Muscle layer of colon (tissue), 2 donors: ENCODE data around the gene GABRG3.

Experiments
- H3K27ac ChIP-seq: one replicate; pipeline ENCODE4 v1.7.0; 2013; ENCODE audit warnings: low read depth, mild to moderate bottlenecking, low read length, moderate library complexity
- H3K27me3 ChIP-seq, 2 donors: one replicate each; pipeline ENCODE4 v1.7.0; 2013; ENCODE audit warnings: low read length in 2 of 2, mild to moderate bottlenecking in 2 of 2; ENCODE audit not compliant: insufficient read depth in 2 of 2, control insufficient read depth in 1 of 2
- H3K36me3 ChIP-seq: one replicate; pipeline ENCODE4 v1.7.0; 2013; ENCODE audit warnings: mild to moderate bottlenecking, low read length; ENCODE audit not compliant: insufficient read depth
- H3K4me1 ChIP-seq: one replicate; pipeline ENCODE4 v1.7.0; 2013; ENCODE audit warnings: mild to moderate bottlenecking, low read length; ENCODE audit not compliant: insufficient read depth
- H3K4me3 ChIP-seq, 2 donors: one replicate each; pipeline ENCODE4 v1.7.0; 2013; ENCODE audit warnings: low read length in 2 of 2, low read depth in 1 of 2, mild to moderate bottlenecking in 1 of 2, moderate library complexity in 1 of 2
- H3K9ac ChIP-seq: one replicate; pipeline ENCODE4 v1.7.0; 2013; ENCODE audit warnings: low read length
- H3K9me3 ChIP-seq: one replicate; pipeline ENCODE4 v1.7.0; 2013; ENCODE audit warnings: mild to moderate bottlenecking, low read length
- donor health status: abdominal sarcoma.
- donor health status: Adenocarcinoma of cecum.

Gene GABRG3

DNA sequence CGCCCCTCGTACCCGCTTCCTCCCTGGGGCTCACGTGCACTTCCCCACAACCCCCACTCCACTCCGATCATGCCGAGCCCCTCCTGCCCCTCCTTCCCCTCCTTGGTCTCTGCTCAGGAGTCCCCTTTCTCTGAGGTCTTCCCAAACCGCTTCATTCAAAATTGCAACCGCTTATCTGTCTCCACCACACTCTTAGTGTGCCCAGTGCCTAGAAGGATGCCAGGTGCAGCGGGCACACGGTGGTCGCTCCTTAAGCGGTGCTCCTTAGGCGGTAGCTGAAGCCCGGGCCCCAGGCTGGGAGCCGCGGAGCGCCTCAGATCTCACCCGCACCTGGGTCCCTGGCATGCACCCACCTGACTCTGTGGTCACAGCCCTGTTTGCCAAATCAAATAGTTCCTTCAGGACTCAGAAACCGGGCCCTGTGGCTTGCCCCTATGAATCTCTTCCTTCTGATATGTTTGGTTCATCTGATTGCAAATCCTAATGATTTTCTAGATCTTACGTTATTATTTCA is 603.6 kb downstream of the GABRG3 start:
- Histone ChIP-seq H3K27me3 (no peaks in the 10 kb centered on the region), H3K9ac (no peak overlapping the region), H3K4me3 (no peak overlapping the region), H3K9me3 (no peaks in the 10 kb centered on the region), H3K4me1 (no peaks in the 10 kb centered on the region), H3K27ac (no peak overlapping the region), H3K36me3 (no peaks in the 10 kb centered on the region)

DNA sequence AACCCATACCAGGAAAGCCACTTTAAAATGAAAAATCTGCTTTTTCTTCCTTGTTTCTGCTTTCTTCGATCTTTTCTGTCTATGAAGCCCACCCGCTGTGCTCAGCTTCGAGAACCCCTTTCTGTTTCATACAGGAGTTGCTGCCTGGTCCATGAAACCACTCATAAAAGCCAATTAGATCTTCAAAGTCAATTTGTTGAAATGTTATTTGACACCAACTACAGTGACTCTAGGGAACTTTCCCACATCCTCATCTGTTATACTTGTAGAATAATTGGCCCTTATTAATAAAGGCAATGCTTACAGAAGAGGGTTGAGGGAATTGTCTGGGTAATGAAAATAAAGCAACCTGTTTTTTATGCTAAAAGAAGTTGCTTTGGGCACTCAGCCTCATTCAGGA is 604.5 kb downstream of the GABRG3 start:
- Histone ChIP-seq H3K27ac (no peak overlapping the region), H3K4me1 (no peaks in the 10 kb centered on the region), H3K9ac (no peak overlapping the region), H3K36me3 (no peaks in the 10 kb centered on the region), H3K27me3 (no peaks in the 10 kb centered on the region), H3K9me3 (no peaks in the 10 kb centered on the region), H3K4me3 (no peak overlapping the region)

DNA sequence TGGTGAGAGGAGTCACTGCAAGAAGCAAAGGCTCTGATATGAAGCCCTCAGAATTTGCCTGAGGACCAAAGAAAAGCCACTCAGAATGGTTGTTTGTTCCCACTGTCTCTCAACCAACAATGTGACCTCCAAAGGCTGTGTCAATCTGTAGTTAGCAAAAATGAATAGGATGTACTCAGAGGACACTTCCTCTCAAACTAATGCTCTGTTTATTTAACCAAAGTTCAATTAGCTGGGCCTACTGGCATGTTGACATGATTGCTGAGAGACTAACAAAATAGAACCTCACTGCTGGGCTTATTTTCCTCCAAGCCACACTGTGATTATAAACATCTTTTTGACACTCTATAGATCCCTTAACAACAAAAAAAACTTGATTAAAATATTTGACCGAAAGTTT is 605.6 kb downstream of the GABRG3 start:
- Histone ChIP-seq H3K27me3 (no peaks in the 10 kb centered on the region), H3K4me3 (no peak overlapping the region), H3K9ac (no peak overlapping the region), H3K4me1 (no peaks in the 10 kb centered on the region), H3K36me3 (no peaks in the 10 kb centered on the region), H3K27ac (no peak overlapping the region), H3K9me3 (no peaks in the 10 kb centered on the region)

DNA sequence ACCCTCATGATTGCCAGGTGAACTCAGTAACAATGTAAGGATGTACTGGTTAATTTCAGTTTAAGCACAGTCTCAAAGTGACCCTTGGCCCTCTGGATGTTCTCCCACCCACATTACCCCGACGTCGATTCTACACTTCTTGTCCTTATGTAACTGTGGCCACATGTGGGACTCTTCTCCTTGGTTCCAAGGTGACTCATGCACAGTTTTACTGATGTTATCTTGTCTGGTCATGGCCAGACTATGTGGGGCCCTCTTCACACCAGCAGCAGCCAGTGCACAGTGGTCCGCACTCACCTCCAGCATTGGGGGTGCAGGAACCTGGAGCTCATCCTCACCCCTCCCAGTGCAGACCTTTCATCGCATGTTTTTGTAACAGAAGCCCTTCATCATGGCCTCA is 608.8 kb downstream of the GABRG3 start:
- H3K9me3 ChIP-seq = no peaks in the 10 kb centered on the region

DNA sequence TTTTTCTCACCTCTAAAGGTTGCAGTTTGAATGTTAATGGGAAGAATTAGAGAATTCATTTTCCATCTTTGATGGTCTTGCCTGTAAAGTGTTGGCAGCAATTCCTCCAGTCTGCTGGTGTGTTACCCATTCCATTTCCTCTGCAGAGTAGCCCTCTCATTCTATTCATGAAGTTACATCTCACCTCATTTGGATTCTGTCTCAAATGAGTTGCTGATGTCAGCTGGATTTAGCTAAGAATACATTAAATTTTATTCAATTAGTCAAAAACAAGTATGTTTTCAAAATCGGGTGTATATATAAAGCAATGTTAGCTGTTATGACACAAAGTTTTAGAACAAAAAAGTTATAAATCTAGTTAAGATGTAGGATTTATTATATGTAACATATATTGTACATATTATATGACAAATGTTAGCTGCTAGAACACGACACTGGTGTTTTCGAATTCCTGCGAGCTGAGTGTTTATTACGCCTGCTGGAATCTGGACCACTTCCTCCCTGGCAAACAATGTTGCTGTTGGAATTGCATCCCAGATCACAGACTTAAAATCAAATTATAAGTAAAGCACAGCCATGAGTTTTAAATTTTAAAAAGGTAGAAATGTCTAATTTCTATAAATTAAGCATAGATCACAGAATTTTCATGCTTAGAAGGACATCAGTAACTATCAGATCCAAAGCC is 611.9 kb downstream of the GABRG3 start:
- Histone ChIP-seq H3K27me3 (no peaks in the 10 kb centered on the region), H3K9ac (no peak overlapping the region), H3K27ac (no peak overlapping the region), H3K9me3 (no peaks in the 10 kb centered on the region), H3K4me1 (no peaks in the 10 kb centered on the region), H3K36me3 (no peaks in the 10 kb centered on the region), H3K4me3 (no peak overlapping the region)

More for the DNA sequence above, 608.8 kb downstream of the GABRG3 start:
- Histone ChIP-seq H3K27ac (no peak overlapping the region), H3K4me1 (no peaks in the 10 kb centered on the region), H3K36me3 (no peaks in the 10 kb centered on the region), H3K4me3 (no peak overlapping the region), H3K9ac (no peak overlapping the region), H3K27me3 (no peaks in the 10 kb centered on the region)

DNA sequence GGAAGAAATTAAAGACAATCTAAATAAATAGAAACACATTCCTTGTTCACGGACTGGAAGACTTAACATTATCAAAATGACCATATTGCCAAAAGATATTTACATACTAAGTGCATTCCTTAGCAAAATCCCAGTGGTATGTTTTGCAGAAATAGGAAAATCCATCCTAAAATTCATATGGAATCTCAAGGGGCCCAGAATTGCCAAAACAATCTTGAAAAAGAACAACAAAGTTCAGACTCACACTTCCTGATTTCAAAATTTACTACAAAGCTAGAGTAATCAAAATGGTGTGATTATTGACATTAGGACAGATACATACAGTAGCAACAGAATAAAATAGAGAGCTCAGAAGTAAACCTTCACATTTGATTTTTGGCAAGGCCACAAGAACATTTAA is 612.7 kb downstream of the GABRG3 start:
- H3K36me3 ChIP-seq = no peaks in the 10 kb centered on the region
- H3K27ac ChIP-seq = no peak overlapping the region
- no peak overlapping the region for H3K4me3 ChIP-seq
- no peaks in the 10 kb centered on the region for H3K9me3 ChIP-seq
- H3K9ac ChIP-seq = no peak overlapping the region
- no peaks in the 10 kb centered on the region for H3K27me3 ChIP-seq
- no peaks in the 10 kb centered on the region for H3K4me1 ChIP-seq

DNA sequence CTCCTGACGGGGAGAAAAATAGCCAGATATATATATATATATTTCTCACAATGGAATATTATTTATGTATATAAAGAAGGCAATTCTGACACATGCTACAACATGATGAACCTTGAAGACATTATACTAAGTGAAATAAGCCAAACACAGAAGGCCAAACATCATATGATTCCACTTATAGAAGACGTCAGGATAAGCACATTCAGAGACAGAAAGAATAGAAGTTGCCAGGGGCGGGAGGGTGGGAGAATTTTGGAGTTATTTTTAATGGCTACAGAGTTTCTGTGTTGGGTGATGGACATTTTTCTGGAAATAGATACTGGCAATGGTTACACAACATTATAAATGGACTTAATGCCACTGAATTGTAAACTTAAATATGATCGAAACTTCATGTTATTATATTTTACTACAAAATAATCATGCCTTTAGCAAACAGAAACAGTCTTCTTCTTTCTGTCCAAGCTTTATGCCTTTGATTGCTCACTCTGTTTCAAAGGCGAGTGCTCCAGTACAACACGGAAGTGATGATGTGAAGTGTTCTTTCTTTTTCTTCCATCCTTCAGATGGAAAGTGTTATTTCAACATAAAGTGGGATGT is 614.2 kb downstream of the GABRG3 start:
- no peaks in the 10 kb centered on the region for H3K36me3 ChIP-seq
- no peaks in the 10 kb centered on the region for H3K4me1 ChIP-seq
- no peaks in the 10 kb centered on the region for H3K9me3 ChIP-seq
- H3K9ac ChIP-seq = no peak overlapping the region
- no peak overlapping the region for H3K27ac ChIP-seq
- no peak overlapping the region for H3K4me3 ChIP-seq
- H3K27me3 ChIP-seq = no peaks in the 10 kb centered on the region

DNA sequence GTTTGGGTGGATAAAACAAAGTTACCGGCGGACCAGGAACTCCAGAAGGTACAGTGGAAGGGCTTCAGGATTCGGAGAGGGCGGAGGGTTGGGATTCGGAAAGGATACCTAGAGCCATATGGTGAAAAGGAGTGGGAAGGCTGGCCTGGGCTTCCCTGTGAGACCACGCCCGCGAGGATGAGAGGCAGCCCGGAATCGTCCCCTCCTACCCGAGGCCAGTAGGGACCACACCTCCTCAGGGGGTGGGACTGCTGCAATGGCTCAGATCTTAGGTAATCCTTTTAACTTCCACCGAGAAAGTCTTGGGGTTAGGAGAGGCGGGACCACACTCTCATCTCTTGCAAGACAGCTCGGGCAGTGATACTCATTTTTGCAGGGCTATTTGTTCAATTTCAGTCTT is 616.8 kb downstream of the GABRG3 start:
- no peaks in the 10 kb centered on the region for H3K9me3 ChIP-seq
- H3K9ac ChIP-seq = no peak overlapping the region
- no peaks in the 10 kb centered on the region for H3K4me1 ChIP-seq
- no peak overlapping the region for H3K4me3 ChIP-seq
- no peaks in the 10 kb centered on the region for H3K27me3 ChIP-seq
- H3K27ac ChIP-seq = no peak overlapping the region
- H3K36me3 ChIP-seq = no peaks in the 10 kb centered on the region

DNA sequence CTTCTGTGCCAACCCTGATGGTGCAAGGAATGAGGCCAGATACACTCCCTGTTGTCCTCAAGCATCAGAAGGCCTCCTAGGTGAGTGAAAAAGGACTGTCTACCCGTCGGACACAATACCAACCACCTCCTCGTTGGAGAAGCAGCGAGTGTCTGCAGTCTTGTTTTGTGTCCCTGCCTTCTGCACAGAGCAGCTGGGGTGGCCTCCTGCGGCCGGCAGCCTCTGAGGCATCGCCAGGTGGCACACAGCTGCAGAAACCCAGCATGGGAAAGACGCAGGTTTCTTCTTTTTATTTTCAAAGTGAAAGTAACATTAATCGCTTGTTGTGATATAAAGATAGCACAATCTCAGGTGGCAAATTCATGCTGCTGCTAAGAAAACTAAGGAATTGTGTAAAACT is 618.3 kb downstream of the GABRG3 start:
- H3K4me3 ChIP-seq = no peak overlapping the region

DNA sequence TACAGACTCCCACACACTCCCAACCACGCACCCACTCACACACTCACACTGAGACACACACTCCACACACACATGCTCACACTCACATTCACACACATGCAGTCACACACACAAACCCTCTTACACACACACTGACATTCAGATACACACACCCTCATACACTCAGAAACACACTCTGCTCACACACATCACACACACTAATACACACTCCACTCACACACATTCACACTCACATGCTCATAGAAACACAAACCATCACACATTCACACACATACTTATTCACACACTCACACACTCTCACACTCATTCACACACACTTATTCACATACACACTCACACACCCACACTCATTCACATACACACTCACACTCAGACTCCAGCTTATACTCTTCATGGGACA is 618.8 kb downstream of the GABRG3 start:
- Histone ChIP-seq H3K27ac (no peak overlapping the region), H3K4me1 (no peaks in the 10 kb centered on the region), H3K9me3 (no peaks in the 10 kb centered on the region), H3K36me3 (no peaks in the 10 kb centered on the region), H3K4me3 (no peak overlapping the region), H3K27me3 (no peaks in the 10 kb centered on the region), H3K9ac (no peak overlapping the region)

More for the DNA sequence above, 618.3 kb downstream of the GABRG3 start:
- Histone ChIP-seq H3K9me3 (no peaks in the 10 kb centered on the region), H3K27ac (no peak overlapping the region), H3K9ac (no peak overlapping the region), H3K36me3 (no peaks in the 10 kb centered on the region), H3K27me3 (no peaks in the 10 kb centered on the region), H3K4me1 (no peaks in the 10 kb centered on the region)
